ENCODE data around the gene MAP6.

DNA sequence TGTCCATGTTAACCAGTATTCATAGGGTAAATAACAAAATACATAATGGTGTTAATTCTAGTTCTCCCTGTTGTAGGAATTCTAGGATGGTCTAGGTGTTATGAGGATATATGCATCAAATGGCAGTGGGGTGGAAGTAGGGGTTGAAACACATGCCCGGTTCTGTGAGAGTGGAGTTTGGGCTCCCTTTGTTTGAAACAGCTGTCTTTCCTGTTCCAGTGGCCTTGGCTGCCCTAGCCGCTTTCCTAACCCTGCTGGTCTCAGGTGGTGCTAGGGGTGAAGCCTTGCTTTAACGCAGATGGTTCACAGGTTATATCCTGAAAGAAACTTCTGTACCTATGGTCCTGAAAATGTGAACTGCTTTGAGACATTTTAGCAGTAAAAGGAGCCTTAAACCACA is 68.5 kb downstream of the MAP6 start:
- TF ChIP-seq, protein P1, sequence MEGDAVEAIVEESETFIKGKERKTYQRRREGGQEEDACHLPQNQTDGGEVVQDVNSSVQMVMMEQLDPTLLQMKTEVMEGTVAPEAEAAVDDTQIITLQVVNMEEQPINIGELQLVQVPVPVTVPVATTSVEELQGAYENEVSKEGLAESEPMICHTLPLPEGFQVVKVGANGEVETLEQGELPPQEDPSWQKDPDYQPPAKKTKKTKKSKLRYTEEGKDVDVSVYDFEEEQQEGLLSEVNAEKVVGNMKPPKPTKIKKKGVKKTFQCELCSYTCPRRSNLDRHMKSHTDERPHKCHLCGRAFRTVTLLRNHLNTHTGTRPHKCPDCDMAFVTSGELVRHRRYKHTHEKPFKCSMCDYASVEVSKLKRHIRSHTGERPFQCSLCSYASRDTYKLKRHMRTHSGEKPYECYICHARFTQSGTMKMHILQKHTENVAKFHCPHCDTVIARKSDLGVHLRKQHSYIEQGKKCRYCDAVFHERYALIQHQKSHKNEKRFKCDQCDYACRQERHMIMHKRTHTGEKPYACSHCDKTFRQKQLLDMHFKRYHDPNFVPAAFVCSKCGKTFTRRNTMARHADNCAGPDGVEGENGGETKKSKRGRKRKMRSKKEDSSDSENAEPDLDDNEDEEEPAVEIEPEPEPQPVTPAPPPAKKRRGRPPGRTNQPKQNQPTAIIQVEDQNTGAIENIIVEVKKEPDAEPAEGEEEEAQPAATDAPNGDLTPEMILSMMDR (IDR thresholded peaks at IDR 0.05): no peak
- TF ChIP-seq POLR2A (IDR thresholded peaks at IDR 0.05): no peak

Measured in adrenal gland (tissue), 5 donors.